Right kidney (tissue), 1 donor: Measurements from ENCODE around the gene TFRC.
"Not testable (repeated sequence)": the region's sequence is repeated elsewhere in the genome, so short reads cannot be mapped to it uniquely, and the experiment has no call there.

ENCODE experiments used
- DNase-seq: peaks from one replicate; pipeline ENCODE4 v3.0.0-alpha.2; 2016

TFRC gene

DNA sequence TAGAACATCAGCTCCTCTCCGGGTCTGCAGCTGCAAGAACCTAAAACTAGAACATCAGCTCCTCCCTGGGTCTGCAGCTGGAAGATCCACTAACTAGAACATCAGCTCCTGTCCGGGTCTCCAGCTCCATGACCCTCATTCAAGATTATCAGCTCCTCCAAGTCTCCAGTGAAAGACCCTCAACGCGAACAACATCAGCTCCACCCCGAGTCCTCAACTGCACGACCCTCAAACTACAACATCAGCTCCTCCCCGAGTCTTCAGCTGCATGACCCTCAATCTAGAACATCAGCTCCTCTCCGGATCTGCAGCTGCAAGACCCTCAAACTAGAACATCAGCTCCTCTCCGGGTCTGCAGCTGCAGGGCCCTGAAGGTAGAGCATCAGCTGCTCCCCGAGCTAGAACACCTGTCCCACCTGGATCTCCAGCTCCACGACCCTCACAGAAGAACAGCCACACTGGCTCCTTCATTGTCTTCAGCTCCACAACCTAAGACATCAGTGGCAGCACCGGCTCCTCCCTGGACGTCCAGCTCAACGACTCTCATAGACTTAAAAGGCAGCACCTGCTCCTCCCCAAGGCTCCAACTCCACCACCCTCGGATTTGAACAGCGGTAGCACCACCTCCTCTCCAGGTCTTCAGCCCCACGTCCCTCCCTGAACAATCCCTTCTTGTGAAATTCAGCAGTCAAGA lies 77.4 kb downstream of the TFRC start:
- not testable (repeated sequence) for DNase-seq

DNA sequence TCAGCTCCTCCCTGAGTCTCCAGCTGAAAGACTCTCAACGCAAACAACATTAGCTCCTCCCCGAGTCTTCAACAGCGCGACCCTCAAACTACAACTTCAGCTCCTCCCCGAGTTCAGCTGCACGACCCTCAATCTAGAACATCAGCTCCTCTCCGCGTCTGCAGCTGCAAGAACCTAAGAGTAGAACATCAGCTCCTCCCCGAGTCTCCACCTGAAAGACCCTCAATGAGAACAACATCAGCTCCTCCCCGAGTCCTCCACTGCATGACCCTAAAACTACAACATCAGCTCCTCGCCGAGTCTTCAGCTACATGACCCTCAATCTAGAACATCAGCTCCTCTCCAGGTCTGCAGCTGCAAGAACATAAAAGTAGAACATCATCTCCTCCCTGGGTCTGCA lies 78.3 kb downstream of the TFRC start:
- DNase-seq, result no peak

DNA sequence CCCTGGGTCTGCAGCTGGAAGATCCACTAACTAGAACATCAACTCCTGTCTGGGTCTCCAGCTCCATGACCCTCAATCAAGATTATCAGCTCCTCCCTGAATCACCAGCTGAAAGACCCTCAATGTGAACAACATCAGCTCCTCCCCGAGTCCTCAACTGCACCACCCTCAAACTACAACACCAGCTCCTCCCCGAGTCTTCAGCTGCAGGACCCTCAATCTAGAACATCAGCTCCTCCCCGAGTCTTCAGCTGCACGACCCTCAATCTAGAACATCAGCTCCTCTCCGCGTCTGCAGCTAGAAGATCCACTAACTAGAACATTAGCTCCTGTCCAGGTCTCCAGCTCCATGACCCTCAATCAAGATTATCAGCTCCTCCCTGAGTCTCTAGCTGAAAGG lies 79.2 kb downstream of the TFRC start:
- not testable (repeated sequence) for DNase-seq

DNA sequence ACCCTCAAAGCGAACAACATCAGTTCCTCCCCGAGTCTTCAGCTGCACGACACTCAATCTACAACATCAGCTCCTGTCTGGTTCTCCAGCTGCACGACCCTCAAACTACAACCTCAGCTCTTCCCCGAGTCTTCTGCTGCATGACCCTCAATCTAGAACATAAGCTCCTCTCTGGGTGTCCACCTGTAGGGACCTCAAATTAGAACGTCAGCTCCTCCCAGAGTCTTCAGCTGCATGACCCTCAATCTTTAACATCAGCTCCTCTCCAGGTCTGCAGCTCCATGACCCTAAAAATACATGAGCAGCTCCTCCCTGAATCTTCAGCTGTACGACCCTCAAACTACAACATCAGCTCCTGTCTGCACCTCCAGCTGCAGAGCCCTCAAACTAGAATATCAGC lies 80.7 kb downstream of the TFRC start:
- DNase-seq, result not testable (repeated sequence)

DNA sequence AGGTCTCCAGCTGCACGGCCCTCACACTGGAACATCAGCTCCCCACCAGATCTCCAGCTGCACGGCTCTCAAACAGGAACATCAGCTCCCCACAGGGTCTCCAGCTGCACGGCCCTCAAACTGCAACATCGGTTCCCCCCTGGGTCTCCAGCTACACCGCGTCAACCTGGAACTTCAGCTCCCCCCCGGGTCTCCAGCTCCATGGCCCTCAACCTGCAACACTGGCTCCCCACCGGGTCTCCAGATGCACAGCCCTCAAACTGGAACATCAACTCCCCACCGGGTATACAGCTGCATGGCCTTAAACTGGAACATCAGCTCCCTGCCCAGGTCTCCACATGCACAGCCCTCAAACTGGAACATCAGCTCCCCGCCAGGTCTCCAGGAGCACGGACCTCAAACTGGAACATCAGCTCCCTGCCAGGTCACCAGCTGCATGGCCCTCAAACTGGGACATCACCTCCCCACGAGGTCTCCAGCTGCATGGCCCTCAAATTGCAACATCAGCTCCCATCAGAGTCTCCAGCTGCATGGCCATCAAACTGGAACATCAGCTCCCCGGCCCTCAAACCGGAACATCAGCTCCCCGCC lies 81.4 kb downstream of the TFRC start:
- DNase-seq, result not testable (repeated sequence)

DNA sequence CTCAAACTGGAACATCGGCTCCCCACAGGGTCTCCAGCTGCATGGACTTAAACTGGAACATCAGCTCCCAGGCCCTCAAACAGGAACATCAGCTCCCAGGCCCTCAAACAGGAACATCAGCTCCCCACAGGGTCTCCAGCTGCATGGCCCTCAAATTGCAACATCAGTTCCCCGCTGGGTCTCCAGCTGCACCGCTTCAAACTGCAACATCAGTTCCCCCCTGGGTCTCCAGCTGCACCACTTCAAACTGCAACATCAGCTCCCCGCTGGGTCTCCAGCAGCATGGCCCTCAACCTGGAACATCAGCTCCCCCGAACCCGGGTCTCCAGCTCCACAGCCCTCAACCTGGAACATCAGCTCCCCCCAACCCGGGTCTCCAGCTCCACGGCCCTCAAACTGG lies 82.0 kb downstream of the TFRC start:
- DNase-seq, result no peak
